GM19099 (cell line): ENCODE data around the gene ARFGAP3.

Experiments used
- POLR2A ChIP-seq: IDR thresholded peaks from 3 replicates; pipeline ENCODE4 v1.6.1; 2011; ENCODE audit warnings: low read depth; ENCODE audit not compliant: insufficient read length; ENCODE audit errors: extremely low read depth

The ARFGAP3 gene

DNA sequence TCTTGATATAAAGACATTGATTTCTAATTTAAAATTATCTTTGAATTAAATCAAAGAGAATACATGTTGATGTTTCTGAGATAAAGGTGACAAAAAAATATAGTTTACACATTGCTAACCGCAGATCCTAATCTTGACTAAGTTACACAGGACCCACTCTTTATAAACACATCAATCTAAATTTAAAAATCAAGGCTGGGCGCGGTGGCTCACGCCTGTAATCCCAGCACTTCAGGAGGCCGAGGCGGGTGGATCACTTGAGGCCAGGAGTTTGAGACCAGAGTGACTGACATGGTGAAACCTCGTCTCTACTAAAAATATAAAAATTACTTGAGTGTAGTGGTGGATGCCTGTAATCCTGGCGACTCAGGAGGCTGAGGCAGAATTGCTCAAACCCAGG lies 1.9 kb downstream of the ARFGAP3 start:
- TF ChIP-seq POLR2A, result no peak

DNA sequence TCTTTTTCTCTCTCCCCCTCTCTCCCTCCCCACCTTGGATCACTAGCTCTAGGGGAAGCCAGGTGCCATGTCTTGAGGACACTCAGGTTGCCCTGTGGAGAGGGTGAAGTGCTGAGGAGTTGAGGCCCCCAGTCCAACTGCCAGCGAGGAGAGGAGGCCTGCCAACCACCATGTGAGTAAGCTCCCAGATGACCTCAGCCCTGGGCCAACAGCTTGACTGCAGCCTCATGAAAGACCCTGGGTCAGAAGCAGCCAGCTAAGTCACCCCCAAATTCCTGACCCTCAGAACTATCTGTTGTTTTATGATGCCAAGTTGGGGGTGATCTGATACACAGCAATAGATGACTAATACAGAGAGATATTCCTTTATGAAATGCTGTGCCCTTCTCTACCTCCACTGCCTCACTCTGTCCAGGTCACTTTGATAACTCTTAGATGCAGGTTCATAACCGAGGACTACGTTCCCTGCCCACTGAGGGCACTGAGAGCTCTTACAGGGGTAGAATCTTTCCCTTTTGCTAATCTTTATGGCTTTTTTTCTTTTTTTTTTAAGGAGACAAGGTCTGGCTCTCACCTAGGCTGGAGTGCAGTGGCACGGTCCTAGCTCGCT lies 8.0 kb downstream of the ARFGAP3 start:
- no peak for TF ChIP-seq POLR2A

DNA sequence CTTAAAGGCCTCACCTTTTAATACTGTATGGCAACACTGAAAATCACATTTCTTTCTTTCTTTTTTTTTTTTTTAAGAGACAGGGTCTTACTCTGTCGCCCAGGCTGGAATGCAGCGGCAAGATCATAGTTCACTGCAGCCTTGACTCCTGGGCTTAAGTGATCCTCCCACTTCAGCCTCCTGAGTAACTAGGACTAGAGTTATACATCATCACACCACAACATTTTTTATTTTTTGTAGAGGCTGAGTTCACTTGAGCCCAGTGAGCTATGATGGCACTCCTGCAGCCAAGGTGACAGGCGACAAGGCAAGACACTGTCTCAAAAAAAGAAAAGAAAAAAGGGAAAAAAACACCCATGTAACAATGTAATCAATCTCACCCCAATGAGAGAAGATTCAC lies 10.0 kb downstream of the ARFGAP3 start:
- no peak for TF ChIP-seq POLR2A

DNA sequence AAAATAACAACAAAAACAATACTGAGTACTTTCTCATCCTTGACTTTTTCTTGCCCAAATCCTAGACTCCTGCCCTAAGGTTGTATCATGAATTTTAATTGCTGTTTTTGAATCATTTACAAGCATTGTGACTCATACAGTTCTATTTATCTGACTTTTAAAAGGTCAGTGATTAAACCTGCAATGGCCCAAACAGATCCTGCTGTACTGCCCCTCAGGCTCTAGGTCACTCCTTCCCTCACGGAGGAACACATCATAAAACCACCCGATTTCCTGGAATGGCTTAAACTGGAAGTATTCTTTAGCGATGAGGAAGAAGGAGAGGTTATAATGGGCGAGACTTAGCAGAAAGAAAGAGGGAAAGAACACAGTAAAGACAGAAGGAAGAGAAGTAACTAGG lies 12.3 kb downstream of the ARFGAP3 start:
- no peak for TF ChIP-seq POLR2A

DNA sequence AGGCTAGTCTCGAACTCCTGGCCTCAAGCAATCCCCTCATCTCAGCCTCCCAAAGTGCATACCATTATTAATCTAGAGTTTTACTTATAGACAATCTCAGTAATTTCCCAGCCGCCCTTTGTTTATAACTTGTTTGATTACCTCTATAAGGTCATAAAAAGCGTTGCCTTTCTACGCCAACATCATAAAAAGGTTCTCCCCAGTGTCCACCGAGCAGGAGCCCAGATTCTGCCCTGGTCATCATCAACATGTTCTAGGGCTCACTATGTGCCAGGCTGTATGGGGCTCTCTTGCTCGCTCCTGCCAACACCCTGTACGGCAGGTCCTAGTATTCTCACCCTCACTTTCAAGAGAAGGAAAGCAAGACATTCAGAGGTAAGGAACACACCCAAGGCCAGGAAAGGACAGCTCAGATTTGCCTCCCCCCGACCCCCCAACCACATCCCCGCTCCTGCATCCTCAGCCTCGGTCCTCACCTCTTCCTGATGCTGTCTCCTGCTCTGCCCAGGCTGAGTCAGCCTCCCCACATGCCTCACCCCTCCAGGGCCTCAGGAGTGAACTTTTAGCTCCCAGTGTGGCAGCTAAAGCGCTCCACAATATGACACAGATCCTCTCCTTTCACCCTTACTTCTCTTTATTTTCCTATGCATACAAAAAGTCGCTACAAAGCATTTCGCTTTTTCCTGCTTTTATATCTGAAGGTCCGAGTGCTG lies 14.3 kb downstream of the ARFGAP3 start:
- TF ChIP-seq POLR2A, result no peak

DNA sequence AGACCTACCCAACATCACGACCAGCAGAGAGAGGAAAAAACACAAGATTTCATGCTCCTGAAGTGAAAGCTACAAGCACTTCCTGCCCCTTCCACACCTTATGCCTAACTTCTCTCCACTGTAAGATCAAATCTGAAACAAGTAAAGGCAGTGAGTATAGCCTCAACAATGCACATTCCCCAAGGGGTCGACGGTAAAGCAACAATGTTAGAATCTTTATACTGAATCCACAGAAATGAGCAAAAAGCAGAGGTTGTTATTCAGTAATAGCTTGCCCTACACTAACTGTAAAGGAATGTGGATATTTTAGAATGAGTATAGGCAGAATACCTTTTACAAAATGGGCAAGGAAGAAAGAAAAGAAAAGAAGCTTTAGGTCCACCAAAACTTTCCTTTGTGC lies 15.6 kb downstream of the ARFGAP3 start:
- TF ChIP-seq POLR2A, result no peak

DNA sequence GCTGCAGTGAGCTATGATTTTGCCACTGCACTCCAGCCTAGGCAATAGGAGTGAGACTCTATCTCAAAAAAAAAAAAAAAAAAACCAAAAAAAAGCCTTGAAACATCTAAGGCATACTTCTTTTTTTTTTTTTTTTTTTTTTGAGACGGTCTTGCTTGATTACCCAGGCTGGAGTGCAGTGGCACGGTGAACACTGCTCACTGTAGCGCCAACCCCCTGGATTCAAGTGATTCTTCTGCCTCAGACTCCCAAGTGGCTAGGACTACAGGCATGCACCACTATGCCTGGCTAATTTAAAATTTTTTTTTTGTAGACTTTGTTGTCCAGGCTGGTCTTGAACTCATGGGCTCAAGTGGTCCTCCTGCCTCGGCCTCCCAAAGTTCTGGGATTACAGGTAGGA lies 19.5 kb downstream of the ARFGAP3 start:
- TF ChIP-seq POLR2A, result no peak

DNA sequence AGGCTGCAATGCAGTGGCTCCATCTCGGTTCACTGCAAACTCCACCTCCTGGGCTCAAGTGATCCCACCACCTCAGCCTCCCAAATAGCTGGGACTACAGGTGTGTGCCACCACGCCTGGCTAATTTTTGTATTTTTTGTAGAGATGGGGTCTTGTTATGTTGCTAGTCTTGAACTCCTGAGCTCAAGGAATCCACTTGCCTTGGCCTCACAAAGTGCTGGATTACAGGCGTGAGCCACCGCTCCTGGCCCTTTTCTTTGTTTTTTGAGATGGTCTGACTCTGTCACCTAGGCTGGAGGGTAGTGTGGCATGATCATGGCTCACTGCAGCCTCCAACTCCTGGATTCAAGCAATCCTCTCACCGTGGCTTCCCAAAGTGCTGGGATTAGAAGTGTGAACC lies 21.0 kb downstream of the ARFGAP3 start:
- TF ChIP-seq POLR2A, result no peak

DNA sequence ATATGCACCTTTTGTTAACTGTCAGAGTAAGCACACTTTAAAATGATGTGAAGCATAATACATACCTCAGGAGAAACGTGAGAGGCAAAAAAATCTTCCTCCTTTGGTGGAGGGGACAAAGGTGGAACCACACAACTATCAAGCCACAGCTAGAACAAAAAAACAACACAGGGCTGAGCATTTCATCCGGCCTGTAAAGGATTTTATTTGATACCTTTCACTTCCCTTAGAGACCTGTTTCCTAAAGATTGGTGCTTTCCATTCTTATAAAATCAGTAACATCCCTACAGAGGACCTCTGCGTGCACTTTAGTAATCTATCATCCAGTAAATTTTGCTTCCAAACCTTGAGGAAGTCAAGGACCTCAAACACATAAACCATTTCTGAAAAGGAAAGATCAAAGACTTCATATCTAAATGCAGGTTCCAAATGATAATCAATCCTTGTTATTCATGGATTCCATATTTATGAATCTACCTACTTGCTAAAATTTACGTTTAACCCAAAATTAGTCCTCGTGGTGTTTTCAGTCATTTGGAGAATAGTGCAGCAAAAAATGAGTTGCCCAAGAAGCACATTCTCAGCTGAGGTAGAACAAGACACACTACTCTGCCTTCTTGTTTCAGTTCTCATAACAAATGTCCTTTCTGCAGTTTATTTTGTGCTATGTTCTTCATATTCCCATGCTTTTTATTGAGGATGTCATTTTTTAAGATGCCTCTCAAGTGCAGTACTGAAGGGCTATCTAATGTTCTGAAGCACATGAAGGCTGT lies 22.7 kb downstream of the ARFGAP3 start:
- no peak for TF ChIP-seq POLR2A

DNA sequence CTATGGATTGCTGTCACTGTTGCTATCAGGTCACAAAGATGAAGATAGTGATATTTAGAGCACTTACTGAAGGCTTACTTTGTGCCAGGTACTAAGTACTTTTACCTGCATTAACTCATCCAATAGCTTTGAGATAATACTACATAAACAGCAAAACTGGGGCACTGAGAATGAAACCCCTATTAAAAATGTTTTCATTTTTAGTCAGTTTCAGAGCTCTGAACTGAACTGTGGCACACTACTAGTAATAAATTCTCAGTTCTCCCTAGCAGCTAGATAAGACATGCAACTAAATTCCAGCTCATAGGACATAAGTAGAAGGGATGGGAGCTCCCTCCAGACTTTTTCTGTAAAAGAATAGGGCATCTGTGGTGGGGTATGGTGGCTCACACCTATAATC lies 24.0 kb downstream of the ARFGAP3 start:
- no peak for TF ChIP-seq POLR2A

DNA sequence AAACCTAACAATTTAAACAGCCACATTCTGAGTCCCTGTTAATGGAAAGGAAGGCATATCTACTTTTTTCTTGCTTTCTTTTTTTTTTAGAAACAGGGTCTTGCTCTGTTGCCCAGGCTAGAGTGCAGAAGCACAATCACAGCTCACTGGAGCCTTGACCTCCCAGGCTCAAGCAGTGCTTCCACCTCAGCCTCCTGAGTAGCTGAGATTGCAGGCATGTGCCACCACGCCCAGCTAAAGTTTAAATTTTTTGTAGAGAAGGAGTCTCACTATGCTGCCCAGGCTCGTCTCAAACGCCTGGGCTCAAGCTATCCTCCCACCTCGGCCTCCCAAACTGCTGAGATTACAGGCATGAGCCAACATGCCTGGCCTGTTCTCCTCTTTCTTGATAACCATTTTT lies 25.4 kb downstream of the ARFGAP3 start:
- TF ChIP-seq POLR2A, result no peak

DNA sequence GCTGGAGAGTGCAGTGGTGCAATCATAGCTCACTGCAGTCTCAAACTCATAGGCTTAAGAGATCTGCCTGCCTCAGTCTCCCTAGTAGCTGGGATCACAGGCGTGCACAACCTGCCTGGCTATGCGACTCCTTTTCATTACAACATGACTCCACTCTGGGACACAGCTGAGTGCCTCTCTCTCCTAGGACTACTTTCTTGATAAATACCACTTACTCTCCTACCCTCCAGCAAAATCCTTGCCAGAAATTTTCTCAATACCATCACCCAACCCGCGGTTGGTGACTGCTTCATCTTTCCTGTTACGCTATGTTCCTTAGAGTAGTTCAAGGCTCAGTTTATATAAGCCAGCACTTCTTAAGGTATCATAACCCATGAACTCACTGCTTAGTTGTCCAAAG lies 26.9 kb downstream of the ARFGAP3 start:
- TF ChIP-seq POLR2A, result no peak

DNA sequence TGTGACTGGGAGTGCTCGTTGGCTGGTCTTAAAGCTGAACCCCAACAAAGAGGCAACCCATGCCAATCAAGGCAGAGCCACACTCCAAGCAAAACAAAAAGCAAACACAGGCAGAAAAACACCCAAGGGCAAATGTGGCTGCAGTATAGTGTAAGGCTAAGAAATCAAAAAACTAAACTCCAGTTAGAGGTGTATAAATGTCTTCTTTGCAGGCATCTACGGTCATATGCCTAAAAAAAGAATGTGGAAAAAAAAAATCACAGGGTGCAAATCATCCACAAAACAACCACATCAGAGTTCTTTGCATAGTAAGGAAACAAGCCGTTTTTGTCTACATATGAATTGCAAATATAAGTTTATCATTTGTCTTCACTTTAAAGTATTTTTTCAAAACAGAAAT lies 27.8 kb downstream of the ARFGAP3 start:
- no peak for TF ChIP-seq POLR2A

DNA sequence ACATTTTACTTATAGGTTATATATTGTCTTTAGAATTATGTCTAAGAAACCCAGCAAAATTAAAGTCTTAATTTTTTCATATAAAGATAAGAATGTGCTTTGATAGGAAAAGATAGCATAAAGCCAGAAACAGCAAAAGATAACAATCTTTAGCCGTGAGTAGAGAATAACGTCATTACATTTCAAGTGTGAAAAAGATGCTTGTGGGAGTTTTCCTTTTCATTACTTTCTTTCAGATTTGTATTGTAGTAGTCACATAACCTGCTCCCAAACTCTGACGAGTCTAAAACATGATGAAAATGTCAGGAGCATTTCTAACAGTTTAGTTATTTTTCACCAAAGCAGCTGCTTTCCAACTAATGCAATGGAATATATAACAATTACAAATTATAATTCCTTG lies 31.3 kb downstream of the ARFGAP3 start:
- TF ChIP-seq POLR2A, result no peak

DNA sequence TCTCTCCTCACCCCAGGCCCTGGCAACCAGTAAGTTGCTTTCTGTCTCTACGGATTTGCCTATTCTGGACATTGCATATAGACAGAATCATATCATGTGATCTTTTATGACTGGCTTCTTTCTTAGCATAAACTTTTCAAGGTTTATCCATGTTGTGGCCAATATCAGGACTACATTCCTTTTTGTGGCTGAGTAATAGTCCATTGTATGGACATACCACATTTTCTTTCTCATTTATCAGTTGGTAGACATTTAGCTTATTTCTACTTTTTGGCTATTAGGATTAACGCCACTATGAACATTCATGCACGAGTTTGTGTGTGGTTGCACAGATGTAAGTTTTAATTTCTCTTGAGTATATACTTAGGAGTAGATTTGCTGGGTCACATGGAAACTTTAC lies 35.7 kb downstream of the ARFGAP3 start:
- no peak for TF ChIP-seq POLR2A
